Hepatocyte (in vitro differentiated cells): ENCODE data around the gene RPTOR.

Source experiments
- CTCF ChIP-seq: fragments of 200-600 bp; sonication (generic); IDR thresholded peaks from 2 replicates; pipeline ENCODE4 v1.5.1; 2016; ENCODE audit warnings: antibody characterized with exemption, mild to moderate bottlenecking; ENCODE audit not compliant: poor library complexity
- EZH2phosphoT487 ChIP-seq: fragments of 200-600 bp; sonication (generic); IDR thresholded peaks from one replicate; pipeline ENCODE4 v1.6.1; 2018; ENCODE audit warnings: antibody characterized with exemption, mild to moderate bottlenecking, low read depth, moderate library complexity; ENCODE audit not compliant: unreplicated experiment, severe bottlenecking

DNA sequence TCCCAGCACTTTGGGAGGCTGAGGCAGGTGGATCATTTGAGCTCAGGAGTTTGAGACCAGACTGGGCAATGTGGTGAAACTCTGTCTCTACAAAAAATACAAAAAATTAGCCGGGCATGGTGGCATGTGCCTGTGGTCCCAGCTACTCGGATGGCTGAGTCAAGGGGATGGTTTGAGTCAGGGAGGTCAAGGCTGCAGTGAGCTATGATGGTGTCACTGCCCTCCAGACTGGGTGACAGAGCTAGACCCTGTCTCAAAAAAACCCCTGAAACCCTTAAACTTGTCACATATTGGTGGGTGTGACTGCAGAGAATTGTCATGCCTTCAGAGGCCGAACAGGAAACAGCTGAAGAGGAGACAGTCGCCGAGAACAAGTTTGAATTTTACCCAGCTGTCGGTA is 13.4 kb downstream of the RPTOR start:
- TF ChIP-seq CTCF (no peak), EZH2phosphoT487 (no peak)
